Glomerular visceral epithelial cell (primary cell): ENCODE results near the gene ARHGAP26.

Experiments used
- DNase-seq: peaks from one replicate; pipeline ENCODE4 v3.0.0-alpha.2; 2016; ENCODE audit errors: extremely low spot score

Gene ARHGAP26

DNA sequence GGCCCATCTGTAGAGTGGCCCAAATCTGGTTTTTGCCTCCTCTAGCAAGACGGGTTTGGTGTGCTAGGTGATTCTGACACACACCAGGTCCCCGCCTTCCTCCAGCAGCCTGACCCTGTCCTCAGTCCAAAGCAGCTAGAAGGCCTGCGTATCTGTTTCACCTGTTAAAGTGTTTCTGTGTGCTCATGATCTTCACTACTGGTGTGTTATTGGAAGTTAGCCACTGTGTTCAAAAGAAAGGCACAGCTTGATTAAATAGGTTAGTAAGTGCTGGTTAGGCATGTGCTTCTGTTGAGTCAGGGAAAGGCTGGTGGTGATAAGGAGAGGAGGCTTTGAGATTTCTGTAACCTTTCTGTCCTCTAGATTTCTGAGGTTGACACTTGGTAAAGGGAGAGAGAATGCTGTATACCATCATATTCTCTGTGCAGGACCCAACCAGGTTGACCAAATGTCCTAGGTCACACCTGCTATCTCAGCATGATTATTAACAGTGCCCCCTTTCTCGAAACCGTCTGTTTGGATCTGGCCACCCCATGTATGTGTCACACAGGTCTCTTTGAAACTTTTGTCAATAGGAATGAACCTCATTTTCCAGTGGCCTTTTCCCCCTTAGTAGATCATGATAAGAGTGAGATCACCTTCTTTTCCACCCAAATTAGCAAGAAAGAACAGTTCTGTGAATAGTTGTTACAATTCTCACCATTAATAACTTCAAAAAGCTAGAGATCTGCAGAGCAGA is 58.8 kb downstream of the ARHGAP26 start:
- DNase-seq: no peak

DNA sequence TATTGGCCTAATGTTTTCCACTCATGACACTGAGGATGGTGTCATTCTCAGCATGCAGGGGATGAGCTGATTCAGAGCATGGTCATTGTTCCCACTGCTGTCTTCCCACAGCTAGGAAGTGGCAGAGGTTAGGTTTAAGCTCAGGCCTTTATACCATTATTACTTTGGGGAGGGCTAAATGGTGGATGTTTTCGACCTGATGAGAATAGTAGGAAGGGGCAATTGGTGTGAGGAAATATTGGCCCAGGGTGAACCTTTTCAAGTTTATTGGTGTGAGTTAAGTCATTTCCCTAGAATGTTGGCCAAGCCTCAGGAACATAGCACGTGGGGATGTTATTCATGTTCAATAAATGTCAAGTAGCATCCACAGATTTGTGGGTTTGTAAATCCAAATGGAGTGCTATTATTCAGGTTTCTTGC is 59.6 kb downstream of the ARHGAP26 start:
- DNase-seq: peak; percentile 34

DNA sequence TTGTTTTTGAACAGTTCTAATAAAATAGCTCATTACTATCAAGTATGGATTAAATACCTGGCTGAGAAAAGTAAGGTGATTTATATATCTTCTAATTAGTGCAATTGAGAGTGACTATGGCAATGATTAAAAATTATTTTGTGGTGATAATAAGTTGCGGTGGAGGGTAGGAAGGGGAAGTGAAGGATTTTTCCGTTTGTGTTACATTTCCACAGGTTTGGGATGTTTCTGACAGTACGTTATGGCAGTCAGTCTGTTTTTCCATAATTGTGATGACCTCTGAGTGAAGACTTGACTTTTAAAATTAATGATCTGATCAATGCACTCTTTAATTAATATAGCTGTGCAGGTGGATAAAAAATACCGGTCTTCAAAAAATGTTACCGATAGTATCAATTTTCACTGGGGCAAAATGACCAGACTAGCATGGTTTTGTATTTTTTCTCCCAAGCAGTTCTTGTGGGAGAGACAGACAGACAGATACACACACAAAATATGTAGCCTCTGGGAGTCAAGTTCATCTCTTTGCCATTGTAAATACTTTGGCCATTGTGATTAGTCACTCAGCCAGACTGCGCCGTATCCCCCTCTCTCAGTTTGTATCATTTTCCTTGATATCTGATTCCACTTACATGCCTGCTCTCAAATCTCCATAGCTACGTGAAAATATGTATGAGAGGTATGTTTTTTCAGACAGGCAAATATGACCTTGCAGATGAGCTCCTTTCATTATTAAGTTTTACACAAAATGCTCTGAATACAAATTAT is 60.2 kb downstream of the ARHGAP26 start:
- DNase-seq: no peak

DNA sequence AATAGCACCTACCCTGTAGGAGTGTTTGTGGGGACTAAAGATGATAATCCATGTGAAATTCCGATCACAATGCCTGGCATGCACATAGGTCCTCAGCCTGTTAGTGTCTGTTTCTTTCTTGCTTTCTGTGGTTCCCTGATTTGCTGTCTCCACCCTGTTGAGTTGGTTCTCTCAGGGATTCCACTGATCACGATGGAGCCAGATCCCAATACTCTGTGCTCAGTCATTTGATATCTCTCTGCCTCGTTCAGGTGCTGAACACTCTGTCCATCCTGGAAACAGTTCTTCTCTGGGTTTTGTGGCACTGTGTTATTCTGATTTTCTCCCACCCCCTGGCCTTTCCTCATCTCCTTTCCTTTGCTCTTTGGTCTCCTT is 60.8 kb downstream of the ARHGAP26 start:
- DNase-seq: no peak

DNA sequence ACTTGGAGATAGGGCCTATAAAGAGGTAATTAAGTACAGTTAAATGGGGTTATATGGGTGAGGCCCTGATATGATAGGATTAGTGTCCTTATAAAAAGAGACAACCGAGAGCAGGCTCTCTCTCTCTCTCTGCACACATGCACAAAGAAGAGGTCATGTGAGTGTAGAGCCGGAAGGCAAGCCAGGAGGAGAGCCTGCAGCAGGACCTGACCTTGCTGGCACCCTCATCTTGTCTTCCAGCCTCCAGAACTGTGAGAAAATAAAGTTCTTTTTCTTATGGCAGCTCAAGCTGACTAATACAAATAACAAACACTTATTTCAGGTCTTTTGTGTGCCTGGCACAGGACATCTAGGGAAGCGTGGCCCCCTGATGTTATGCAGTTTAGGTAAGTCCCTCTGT is 62.1 kb downstream of the ARHGAP26 start:
- DNase-seq: no peak

DNA sequence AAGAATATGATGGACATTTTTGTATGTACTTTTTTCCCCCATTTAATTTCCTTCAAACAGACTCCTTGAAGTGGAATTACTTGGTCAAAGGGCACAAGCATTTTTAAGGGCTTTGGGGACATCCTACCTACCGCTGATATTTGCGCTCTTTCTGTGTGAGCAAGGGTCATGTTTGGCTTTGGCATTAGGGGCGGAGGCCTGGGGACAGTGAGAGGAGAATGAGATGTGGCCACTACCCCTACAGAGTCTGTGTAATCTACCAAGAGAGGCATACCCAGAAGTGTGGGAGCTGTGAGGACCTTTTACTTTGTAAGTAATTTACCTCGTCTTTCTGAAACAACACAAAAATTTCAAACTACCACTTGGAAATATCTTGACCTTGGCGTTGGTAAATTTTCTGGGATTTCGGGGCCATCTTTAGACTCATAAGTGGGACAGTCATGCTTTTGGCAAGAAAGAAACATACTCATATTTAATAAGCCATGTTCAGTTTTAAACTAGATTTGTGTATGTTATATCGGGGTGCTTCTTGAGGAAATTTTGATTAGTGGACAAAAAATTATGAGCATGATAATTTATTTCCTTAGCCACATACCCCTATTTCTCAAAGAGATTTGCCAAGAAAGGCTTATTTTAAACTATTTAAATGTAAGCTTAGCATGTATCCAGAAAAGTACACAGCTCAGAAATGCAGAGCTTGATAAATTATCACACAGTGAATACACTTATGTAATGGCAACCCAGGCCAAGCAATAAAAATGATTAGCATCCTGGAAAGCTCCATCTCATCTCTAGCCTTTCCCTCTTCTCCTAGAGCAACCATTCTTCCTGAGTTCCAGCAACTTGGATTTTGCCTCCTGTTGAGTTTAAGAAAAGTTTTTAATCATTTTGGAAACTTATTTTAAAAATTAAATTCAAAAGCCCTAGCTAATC is 63.6 kb downstream of the ARHGAP26 start:
- no peak for DNase-seq

DNA sequence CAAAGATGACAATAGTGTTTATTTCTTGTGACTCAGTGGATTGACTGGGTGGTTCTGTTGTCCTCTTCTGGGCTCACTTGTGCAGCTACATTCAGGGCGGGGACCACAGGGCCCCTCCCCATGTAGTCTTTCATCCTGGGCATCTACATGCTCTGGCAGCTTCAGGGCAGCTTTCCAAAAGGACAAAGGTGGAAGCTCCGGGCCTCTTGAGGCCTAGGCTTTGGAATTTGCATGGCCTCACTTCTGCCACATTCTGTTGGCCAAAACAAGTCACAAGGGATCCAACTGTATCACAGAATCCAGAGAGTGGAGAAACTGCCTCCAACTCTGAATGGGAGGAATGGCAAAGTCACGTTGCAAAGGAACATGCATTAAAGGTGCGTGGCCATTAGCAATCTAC is 64.3 kb downstream of the ARHGAP26 start:
- no peak for DNase-seq

DNA sequence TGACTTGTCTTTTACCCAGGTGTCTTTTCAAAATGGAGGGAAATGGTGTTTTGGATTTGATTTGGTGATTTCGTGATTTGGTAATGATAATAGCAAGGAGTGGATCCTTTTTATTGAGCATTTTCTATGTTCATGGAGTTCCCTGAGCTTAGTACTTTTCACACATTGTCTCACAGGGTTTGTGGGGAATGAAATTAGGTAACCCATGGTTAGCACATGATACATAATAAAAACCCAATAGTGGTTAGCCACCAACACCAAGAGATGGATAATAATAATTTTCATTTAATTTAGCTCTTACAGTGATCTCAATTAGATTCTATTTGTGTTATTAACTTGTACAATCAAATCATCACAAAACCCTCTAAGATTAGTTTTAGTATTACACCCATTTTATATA is 65.4 kb downstream of the ARHGAP26 start:
- DNase-seq: no peak

DNA sequence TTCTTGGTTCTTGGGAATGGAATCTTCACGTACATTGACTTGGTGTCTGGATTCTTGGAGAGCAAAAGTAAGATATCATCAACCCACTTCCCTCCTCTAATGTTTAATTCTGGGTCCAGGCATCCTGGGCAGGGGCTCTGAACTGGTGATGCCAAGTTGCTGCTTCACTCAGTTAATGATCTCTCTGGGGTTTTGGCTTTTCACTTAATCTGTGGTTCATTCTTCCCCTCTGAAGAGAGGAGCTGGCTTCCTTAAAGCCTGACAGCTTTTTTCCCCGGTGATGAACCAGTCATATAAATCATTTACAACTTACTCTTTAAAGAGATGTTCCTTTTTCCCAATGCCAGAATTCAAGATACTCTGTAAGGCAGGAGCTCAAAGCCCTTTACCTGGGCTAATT is 65.9 kb downstream of the ARHGAP26 start:
- DNase-seq: peak; percentile 65

DNA sequence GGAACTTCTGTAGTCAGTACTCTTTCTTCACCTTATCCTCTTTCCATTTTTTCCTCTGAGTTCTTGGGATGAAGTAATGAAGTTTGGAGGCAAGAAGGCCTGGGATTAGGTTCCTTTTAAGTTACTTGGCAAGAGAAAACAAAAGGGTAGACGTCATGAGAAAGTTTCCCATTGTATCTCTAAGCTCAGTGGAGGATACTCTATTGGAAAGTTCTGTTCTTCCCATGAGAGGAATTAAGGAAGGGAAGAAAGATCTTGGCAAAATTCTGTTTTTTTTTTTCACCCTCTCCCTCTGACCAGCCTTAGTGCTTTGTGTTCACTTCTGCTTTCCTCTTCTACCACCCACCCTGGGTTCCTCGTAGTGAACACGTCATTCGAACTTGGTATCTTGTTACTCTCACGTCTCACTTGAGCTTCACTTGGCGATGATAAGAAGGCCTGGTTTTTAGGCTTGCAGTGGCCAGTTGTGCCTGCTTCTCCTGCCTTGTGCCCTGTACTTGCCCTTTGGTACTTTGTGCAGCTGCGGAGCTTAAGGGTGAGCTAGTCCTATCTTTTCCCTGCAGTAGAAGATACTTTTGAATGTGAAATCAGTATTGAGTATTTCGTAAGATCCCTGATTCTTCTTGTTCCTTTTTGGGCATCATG is 67.0 kb downstream of the ARHGAP26 start:
- DNase-seq: no peak

DNA sequence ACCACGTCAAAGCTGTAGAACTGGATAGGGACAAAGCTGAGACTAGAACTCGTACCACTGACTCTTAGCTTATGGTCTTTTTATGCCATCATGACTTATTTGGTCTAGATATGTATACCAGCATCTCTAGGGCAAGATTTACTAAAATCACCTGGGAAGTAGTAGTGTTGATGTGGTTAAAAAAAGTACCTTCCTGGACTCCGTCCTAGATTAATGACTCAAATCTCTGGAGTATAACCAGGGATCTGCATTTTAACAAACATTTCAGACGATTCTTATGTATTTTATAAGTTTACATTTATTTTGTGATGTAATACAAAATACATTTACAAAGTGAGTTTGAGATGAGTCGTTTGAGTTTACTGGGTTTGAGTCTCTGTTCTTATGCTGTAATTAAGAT is 68.7 kb downstream of the ARHGAP26 start:
- no peak for DNase-seq

DNA sequence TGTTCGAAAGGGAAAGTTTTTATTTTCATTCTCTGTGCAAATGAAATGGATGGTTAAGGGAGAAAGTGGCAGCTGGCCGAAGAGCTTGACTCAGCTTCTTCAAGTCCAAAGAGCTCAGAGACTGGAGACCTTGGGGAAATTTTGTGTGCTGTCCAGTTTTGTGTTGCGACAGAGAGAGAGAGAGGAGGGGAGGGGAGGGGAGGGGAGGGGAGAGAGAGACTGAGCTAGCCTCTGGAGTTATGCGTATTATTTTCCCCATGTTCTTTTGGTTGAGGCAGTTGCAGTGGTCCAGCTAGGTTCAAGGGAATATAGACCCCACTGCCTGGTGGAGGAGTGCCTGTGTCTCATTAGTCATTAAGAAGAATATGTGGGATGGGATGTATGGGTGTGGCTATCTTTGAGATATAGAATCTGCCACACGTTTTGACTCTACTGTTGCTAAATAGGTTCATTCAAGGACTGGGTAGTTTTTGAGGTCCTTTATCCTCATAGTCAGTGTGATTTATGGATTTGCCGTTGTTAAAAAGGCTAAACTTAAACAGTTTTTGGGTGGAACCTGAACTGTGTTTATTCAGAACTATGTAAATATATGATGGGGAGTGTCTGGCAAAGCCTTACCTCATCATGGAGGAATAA is 69.7 kb downstream of the ARHGAP26 start:
- no peak for DNase-seq

DNA sequence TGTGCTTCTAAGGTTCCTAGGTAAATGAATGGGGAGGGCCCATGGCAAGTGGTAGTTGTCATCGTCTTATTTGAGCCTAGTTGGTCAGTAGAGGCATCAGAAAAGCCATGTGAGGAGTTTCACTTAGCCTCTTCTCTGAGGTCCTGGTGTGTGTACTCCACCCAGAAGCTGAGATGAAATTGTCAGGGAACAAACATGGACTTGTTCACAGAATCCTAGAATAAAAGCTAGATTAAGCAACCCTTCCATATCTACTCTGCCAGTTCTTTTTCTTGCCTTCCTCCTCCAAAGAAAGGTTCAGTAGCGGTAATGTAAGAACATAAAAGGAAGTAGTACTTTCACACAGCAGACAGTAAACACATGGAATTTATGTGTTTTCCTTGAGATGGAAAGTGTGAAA is 70.4 kb downstream of the ARHGAP26 start:
- no peak for DNase-seq

DNA sequence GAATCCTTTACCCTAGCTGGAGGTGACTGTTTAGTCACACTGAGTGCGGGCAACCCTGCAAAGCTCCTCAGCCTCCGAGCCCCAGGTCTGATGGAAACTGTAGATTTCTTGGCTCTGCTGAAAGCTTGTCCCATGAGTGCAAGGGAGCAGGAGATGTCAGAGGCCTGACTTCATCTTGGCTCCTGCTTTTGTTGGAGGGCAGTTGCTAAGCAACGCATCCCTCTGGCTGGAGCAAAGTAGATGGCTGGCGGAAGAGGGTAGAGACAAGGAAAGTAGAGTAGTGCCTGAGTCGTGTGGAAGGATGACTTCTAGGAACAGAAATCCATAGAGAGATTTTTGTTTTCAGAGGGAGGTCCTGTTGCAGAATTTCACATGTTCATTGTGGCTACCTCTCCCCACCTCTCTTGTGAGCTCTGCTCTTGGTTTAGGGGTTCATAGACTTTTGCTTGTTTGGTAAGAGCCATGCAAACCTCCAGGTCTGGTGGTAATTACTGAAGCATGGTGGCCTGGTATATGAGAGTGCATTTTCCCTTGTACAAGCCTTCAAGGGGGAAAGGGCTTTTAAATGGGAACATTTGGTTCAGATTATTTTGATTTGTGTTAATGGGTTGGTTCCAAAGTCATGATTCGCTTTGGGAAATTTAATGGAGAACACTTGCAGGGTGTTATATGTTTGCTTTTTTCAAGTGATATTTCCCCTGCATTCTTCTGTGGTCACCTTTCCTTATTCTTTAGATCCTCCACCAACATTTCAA is 71.5 kb downstream of the ARHGAP26 start:
- no peak for DNase-seq

DNA sequence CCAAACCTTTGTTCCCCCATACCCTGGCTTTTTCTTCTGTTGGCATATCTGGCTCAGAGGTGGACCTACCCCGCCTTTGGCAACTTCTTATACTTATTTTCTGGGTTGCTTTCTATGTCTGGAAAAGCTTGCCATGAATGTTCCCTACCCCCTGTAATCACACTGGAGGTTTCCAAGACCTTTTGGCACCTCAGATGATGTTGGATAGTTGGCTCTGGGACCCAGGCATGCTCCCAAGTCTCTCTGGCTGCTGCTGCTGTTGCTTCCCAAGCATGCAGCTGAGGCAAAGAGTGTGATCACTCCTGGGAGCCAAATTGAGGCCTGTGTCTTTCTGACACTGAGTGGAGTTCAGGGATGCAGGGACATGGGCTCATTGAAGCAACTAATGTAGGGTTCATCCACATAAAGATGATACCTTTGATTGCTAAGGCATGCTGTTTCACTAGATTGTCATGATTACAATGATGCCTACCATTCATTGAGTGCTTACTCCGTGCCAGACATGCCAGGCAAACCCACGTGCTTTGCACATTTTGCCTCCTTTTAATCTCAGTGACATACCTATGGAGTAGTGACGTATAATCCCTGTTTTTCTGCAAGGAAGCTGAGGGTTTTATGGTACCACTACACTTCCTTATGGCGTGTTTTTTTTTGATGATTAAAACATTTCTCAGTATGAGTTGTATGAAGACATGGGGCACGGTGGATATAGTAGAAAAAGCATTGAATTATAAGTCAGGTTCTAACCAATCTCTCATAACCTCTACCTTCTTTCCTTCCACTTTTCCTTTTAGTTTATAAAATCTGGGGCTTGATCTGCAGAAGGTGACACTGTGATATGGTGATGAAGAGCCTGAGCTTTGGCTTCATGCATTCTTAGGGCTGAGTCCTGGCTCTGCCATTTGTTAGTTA is 73.1 kb downstream of the ARHGAP26 start:
- DNase-seq: no peak

DNA sequence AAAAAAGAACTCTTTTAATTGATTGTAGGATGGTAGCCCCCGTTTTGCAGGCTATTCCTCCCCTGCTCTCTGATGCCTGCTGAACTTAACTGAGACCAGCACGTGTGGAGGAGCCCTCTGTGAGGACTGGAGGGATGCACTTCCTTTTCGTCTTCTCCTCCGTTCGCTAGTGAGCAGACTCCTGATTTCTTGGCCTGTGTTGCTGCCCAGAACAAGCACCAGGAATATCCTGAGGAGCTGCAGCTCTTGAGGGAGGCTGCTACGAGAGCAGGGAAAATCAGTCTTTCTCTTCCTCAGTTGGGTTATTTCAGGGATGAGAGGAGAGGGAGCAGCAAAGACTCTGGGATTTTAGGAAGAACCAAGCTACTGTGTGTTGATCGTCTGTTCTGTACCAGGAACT is 74.7 kb downstream of the ARHGAP26 start:
- DNase-seq: no peak

DNA sequence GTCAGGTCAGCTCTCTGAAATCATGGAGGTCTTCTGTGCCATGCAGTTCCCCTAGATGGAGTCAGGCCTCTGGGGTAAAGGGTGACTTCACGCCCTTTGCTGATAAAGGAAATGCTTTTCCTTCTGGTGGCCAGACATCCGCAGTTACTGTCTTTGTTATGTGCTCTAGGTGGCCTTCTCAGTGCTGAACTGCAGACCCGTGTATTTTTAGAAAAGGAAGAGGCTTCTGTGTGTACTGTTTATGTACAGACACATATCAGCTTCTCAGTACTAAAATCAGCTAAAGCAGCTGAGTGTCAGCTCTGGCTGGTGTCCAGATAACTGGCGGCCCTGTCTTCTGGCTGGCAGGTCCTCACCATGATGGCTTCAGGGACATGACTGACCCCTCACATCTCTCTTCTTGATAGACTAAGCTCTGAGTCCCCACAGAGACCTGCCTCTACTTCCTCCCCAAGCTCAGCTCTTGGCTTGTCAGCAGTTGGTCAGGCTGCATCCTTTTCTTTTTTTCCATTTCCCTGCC is 75.3 kb downstream of the ARHGAP26 start:
- DNase-seq: no peak

DNA sequence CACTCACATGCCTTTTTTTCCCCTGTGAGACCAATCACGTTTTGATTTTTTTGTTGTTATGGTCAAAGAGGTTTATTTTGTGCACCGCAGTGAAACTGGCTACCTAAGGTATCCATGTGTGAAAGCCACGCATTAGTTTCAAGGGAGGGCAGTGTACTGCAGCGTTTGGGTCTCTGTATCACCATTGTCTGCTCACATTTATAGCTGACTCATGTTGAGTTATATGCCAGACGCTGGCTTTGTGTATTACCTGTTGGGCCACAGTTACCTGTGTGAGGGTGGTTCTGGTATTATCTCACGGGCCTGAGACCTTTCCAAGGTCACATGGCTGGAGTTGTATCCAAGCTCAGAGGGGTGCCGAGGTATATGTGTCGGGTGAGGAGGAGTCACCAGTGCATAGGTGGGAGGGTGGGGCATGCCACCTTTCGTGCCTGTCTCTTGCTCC is 75.8 kb downstream of the ARHGAP26 start:
- no peak for DNase-seq

DNA sequence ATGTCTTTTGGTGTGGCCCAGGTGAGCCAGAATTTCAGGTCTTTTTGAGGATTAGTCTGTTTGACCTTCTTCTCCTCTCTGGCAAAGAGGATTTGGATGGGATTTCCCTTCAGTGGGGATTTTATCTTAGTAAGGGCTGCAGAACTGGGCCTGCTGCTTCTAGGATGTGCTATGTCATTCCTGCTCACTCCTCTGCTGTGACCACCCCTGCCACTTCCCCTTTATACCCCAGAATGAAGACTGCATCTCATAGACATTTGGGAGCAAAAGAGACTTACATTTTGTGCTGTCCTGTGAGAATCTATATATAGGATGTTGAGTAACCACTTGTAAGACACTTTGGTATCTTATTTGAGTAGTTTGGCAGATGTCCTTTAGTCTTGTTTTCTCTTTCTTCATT is 76.2 kb downstream of the ARHGAP26 start:
- DNase-seq: no peak
